ENCODE data around the gene ICE2.

The ICE2 gene

GRCh38 chr15:60496853-60497252 is 17.9 kb upstream of the ICE2 start:
- DNase-seq (ENCODE audit: low read depth, low spot score): no peak

- DNase-seq (ENCODE audit: low read depth, low spot score): no peak
Measured at GRCh38 chr15:60494108-60494507, 15.2 kb upstream of the ICE2 start.

DNA sequence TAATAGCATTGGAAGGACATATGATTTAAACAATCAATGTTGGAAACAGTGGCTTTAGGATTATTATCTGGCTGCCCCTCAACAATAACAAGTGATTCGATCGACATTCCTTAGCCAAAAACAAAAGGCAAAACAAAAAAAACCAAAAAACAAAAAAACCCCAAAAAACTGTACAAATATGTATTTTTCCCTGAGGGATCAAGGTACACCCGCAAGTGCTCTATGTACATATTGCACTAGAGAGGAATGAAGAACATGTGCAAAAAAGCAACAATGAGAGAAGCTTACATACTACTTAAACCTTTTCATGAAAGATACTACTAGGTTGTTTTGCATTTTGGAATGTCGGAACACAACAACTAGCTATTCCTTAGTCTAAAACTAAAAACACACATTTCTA is 14.2 kb upstream of the ICE2 start:
- DNase-seq (ENCODE audit: low read depth, low spot score): no peak

GRCh38 chr15:60486742-60487141 is 7.8 kb upstream of the ICE2 start:
- no peak for DNase-seq (ENCODE audit: low read depth, low spot score)

- no peak for DNase-seq (ENCODE audit: low read depth, low spot score)
Measured at GRCh38 chr15:60485365-60486055, 6.6 kb upstream of the ICE2 start.

GRCh38 chr15:60483042-60483441 is 4.1 kb upstream of the ICE2 start:
- DNase-seq (ENCODE audit: low read depth, low spot score): no peak

GRCh38 chr15:60480888-60481287 is 1.9 kb upstream of the ICE2 start:
- no peak for DNase-seq (ENCODE audit: low read depth, low spot score)

DNA sequence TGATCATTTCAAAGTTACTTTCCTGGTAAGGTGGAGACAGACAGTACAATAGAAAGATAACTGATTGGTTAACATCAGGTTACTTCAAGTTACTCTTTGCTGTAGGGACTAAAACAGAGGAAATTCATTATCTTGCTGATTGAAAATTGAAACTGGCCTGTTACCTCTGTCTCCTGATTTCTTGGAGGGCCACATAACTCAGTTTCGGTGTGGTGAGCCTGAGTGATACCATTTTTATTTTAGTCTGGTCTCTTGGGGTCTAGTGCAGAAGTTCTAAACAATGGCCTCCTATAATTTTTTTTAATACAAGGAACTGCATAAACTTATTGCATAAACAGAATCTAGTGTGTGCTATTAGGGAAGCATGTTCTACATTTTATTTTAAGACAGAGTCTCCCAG is 1.2 kb upstream of the ICE2 start:
- no peak for DNase-seq (ENCODE audit: low read depth, low spot score)

DNA sequence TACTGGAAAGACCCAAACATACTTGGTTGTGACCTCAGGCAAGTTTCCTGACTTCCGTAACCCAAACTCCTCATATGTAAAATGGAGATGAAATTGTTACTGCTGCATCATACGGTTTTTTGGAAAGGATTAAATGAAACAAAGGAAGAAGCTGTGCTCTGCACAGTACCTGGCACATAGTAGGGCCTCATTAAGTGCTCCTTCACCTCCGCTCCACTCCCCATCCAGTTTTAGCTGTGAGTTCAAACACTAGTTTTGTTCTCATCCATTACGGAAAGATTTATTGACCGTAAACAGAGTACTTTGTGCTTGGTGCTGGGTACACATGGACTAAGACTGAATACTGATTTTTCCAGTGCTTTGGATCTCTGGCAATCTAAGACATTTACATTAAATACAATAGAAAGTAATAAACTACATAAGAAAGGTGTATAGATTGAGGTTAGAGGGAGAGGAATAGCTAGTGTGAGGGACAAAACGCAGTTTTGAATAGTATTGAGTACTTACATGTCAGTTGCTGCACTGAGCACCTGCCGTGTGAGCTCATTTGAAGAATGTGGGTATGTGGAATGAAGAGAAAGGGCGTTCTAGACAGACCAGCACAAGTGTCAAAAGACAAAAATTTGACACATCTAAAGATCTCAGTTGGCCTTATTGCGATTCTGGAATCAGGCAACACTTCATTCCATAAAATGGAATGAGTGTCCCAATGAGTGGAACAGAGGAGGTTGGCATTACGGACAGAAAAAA is 594 bp upstream of the ICE2 start:
- DNase-seq (ENCODE audit: low read depth, low spot score): no peak

DNA sequence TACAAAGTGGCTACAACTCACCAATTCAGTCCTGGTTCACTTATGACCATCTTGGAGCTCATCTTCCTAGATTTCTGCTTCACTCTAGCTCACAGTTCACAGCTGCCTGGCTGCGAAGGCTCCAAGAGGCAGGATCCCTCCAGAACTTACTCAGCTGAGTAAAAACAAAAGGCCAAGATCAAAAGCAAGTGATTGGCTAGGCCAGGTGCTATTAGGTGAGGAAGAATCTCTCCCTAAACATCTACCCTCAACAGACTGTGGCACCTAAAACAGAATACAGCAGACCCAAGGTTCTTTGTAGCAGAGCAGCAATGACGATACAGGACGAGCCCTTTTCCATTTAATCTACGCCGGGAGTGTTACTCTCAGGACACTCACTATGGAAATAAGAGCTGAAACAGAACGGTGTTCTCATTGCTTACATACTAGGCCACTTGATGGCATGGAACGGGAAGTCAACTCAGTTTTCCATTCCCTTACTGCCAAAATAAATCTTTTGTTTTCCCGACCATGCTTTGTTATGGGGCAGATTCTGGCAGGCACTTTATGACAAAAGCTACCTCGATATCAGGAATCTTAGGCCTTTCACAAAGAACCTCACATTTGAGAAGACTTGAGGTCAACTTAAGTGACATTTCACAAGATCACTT is 901 bp downstream of the ICE2 start:
- peak; percentile 46 for DNase-seq (ENCODE audit: low read depth, low spot score)

DNA sequence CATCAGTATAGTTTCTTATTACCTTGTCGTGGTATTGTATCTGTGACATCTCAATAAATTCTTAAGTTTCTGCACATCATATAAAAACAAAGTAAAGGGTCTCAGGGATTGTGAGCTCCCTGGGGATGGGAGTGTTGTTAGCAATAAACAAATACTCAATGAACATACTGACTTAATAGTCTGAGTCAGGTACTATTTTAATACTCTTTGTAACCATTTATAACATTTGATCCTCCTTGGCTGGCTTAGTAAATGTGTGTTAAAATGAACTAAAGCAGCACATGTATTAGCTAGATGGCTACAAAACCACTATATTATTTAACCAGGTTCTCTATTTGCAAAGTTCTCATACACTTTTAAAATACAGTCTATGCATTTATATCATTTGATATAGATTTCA is 1.8 kb downstream of the ICE2 start:
- DNase-seq (ENCODE audit: low read depth, low spot score): no peak

DNA sequence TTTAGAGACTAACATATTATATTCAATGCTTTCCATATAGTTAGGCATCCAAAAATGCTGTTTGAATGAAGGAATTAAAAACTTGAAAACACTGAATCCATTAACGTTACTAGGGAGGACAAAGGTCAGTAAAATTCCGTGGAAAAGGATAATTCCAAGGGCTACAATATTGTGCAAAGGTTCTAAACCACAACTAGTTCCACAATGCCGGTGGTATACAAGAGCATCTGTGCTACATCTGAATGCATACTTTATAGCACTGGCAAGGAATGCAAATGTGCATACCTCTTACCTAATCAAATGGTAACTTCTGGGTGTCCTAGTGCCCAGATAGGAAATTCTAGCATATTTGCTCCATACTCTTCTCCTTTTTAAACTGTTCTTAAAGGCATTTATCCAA is 2.2 kb downstream of the ICE2 start:
- DNase-seq (ENCODE audit: low read depth, low spot score): no peak

DNA sequence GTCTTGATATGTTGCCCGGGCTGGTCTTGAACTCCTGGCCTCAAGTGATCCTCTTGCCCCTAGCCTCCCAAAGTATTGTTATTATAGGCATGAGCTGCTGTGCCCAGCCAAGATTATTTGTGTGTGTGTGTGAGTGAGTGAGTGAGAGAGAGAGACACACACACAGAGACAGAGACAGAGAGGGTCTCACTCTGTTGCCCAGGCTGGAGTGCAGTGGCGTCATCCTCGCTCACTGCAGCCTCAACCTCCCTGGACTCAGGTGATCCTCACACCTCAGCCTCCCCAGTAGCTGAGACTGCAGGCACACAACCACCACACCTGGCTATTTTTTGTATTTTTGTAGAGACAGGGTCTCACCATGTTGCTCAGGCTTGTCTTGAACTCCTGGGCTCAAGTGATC is 5.8 kb downstream of the ICE2 start:
- DNase-seq (ENCODE audit: low read depth, low spot score): no peak

- DNase-seq (ENCODE audit: low read depth, low spot score): no peak
Measured at GRCh38 chr15:60471314-60471713, 7.6 kb downstream of the ICE2 start.

GRCh38 chr15:60469893-60470641 is 8.9 kb downstream of the ICE2 start:
- DNase-seq (ENCODE audit: low read depth, low spot score): no peak

DNA sequence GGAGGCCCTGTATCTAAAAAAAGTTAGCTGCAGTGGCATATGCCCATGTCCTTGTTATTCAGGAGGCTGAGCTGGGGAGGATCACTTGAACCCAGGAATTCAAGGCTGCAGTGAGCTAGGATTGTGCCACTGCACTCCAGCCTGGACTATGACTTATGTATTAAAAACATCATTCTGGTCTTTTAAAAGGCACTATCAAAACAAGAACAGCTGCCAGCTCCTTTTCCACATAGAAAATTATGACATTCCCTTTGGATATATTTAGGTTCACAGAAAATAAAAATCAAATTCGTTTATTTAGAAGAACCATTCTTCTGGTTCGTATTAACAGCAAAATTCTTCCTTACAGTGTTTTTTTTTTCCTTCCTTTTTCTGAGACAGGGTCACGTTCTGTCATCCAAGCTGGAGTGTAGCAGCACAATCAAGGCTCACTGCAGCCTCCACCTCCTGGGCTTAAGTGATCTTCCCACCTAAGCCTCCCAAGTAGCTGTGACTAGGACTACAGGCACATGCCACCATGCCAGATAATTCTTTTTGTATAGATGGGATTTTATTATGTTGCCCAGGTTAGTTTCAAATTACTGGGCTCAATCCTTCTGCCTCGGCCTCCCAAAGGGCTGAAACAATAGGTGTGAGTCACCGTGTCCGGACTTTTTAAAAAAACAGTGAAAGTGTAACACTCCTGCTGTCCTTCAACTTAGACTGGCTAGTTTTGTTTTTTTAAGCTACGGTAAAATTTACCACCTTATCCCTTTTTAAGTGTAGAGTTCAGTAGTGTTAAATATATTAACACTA is 13.9 kb downstream of the ICE2 start:
- no peak for DNase-seq (ENCODE audit: low read depth, low spot score)

- DNase-seq (ENCODE audit: low read depth, low spot score): no peak
Measured at GRCh38 chr15:60462027-60462426, 16.9 kb downstream of the ICE2 start.

GRCh38 chr15:60460931-60461330 is 18.0 kb downstream of the ICE2 start:
- DNase-seq (ENCODE audit: low read depth, low spot score): no peak

- DNase-seq (ENCODE audit: low read depth, low spot score): no peak
Measured at GRCh38 chr15:60458721-60459120, 20.2 kb downstream of the ICE2 start.

GRCh38 chr15:60457985-60458384 is 21.0 kb downstream of the ICE2 start:
- no peak for DNase-seq (ENCODE audit: low read depth, low spot score)

GRCh38 chr15:60454824-60455223 is 24.1 kb downstream of the ICE2 start:
- no peak for DNase-seq (ENCODE audit: low read depth, low spot score)
